H1 (cell line): ENCODE data around the gene PGGHG. TPM values are rescaled to one million over a fixed set of nuclear protein-coding genes. Genes with fewer than 3 reads are reported as not detected.

Experiments
- BCL11A ChIP-seq, 2 experiments: IDR thresholded peaks; one replicate each; pipeline ENCODE4 v1.6.1; 2011; ENCODE audit warnings: low read depth in 2 of 2, low read length in 2 of 2, mild to moderate bottlenecking in 2 of 2
- BRCA1 ChIP-seq: IDR thresholded peaks from 2 replicates; pipeline ENCODE4 v1.6.1; 2012; ENCODE audit warnings: low read depth, low read length, improper control_type of control experiment
- CHD2 ChIP-seq: IDR thresholded peaks from 2 replicates; pipeline ENCODE4 v1.6.1; 2012; ENCODE audit warnings: low read length, improper control_type of control experiment
- CREB1 ChIP-seq: IDR thresholded peaks from 2 replicates; pipeline ENCODE4 v1.6.1; 2012; ENCODE audit warnings: inconsistent platforms
- GTF2F1 ChIP-seq: IDR thresholded peaks from 2 replicates; pipeline ENCODE4 v1.6.1; 2012; ENCODE audit warnings: low read depth, low read length, improper control_type of control experiment, borderline replicate concordance
- JUN ChIP-seq: IDR thresholded peaks from 2 replicates; pipeline ENCODE4 v1.6.1; 2011; ENCODE audit warnings: low read depth, mild to moderate bottlenecking, improper control_type of control experiment, low read length
- NRF1 ChIP-seq: IDR thresholded peaks from 2 replicates; pipeline ENCODE4 v1.6.1; 2011; ENCODE audit warnings: mild to moderate bottlenecking, low read depth, low read length, improper control_type of control experiment
- SIRT6 ChIP-seq: IDR thresholded peaks from one replicate; pipeline ENCODE4 v1.7.1; 2012; ENCODE audit warnings: low read length, inconsistent platforms
- polyA plus RNA-seq, 7 experiments: library from polyadenylated mRNA; depleted of rRNA in 3 of 7; stranded (reverse) in 5 of 7; unstranded in 2 of 7; fragments of >200 nt in 5 of 7; fragments of 200-250 nt in 2 of 7; gene quantifications; 1 replicate in 5 of 7; 2 replicates in 1 of 7; 4 replicates in 1 of 7; pipeline versions ENCODE4 v1.2.1 to v1.2.3, GENCODE V29; 2011 to 2013; ENCODE audit warnings: missing spikeins in 2 of 7, mixed read lengths in 2 of 7
- total RNA-seq: library from RNA; stranded (reverse); fragmentation: NEBNext Ultra II Directional; extraction: Animal tissue kit (Norgen Biotek cat#: 25700); gene quantifications from 2 replicates; pipeline ENCODE4 v1.2.1, GENCODE V29; 2021

Gene PGGHG
- total and polyA plus RNA-seq, 2 of the 8 experiments (the other 6 are each of a cell fraction or from before 2014, with no cell fraction given) = 34.8 to 60.7 TPM

- no peak for TF ChIP-seq BCL11A (IDR thresholded peaks at IDR 0.05; ENCODE audit: low read depth in 2 of 2, low read length in 2 of 2)
- TF ChIP-seq JUN = no peak
- no peak for TF ChIP-seq SIRT6
- TF ChIP-seq CREB1 = no peak
- no peak for TF ChIP-seq NRF1
- TF ChIP-seq BRCA1 = no peak
- TF ChIP-seq CHD2 = no peak
- TF ChIP-seq GTF2F1 = no peak
These were observed 47.1 kb downstream of the PGGHG start (continued) for GRCh38 chr11:335779-336658.
